ENCODE measurements around the gene PELI1. TPM values are rescaled to one million over a fixed set of nuclear protein-coding genes. Genes with fewer than 3 reads are reported as not detected.
"Not testable (repeated sequence)": the region's sequence is repeated elsewhere in the genome, so short reads cannot be mapped to it uniquely, and the experiment has no call there.

Gene PELI1
- total RNA-seq, 2 experiments from 2014 or later, result 29.8 to 39.2 TPM

DNA sequence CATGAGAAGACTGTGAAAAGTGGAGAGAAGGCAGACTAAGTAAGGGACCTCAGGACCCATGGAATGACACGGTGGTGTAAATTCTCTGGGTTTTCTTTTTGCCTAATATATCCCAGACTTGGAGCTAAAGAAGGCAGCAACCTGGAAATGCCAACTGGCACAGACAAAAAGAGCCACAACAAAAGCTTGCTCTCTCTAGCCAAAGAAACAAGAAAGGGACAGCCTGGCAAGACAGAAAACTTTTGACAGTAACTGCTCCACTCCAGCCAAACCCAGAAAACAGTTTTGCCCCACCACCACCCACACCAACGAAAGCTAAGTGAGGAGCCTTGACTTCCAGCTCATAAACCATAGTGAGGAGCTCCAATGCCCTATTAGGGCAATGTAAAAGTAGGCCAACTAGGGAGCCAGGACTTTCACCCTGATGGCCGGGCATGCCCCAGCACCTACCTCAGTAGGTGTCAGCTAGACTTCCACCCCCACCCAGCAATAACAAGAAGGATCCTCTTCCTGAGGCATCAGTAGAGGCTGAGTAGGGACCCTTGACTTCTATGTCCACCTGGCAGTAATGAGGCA is 35.5 kb downstream of the PELI1 start:
- intact Hi-C loops (cut with micrococcal nuclease), result loop anchor here (5.0 kb wide), 1 partner anchor 34 kb away; the partner anchor contains the start of gene PELI1
- POLR2A ChIA-PET, result interaction anchor here (0.7 kb wide), 1 partner anchor 45 kb away, joined by 3 read pairs; no protein-coding TSS in a partner anchor
- Mint-ChIP-seq H3K27me3 (no peaks in the 10 kb centered on the region), H3K27ac (peak overlapping the region; percentile 71), H3K36me3 (ENCODE audit: low read depth) (peaks cover 43% of the 10 kb centered on the region), H3K4me1 (ENCODE audit: low read depth) (peaks cover 83% of the 10 kb centered on the region), H3K4me3 (no peak overlapping the region), H3K9me3 (peaks cover 1% of the 10 kb centered on the region)
- peak; percentile 32 for ATAC-seq
- DNase-seq, result no peak
- CTCF ChIA-PET, result interaction anchor here (1.1 kb wide), 1 partner anchor 219 kb away, joined by 4 read pairs; no protein-coding TSS in a partner anchor
- TF ChIP-seq, protein P1, sequence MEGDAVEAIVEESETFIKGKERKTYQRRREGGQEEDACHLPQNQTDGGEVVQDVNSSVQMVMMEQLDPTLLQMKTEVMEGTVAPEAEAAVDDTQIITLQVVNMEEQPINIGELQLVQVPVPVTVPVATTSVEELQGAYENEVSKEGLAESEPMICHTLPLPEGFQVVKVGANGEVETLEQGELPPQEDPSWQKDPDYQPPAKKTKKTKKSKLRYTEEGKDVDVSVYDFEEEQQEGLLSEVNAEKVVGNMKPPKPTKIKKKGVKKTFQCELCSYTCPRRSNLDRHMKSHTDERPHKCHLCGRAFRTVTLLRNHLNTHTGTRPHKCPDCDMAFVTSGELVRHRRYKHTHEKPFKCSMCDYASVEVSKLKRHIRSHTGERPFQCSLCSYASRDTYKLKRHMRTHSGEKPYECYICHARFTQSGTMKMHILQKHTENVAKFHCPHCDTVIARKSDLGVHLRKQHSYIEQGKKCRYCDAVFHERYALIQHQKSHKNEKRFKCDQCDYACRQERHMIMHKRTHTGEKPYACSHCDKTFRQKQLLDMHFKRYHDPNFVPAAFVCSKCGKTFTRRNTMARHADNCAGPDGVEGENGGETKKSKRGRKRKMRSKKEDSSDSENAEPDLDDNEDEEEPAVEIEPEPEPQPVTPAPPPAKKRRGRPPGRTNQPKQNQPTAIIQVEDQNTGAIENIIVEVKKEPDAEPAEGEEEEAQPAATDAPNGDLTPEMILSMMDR (IDR thresholded peaks at IDR 0.05), result no peak

DNA sequence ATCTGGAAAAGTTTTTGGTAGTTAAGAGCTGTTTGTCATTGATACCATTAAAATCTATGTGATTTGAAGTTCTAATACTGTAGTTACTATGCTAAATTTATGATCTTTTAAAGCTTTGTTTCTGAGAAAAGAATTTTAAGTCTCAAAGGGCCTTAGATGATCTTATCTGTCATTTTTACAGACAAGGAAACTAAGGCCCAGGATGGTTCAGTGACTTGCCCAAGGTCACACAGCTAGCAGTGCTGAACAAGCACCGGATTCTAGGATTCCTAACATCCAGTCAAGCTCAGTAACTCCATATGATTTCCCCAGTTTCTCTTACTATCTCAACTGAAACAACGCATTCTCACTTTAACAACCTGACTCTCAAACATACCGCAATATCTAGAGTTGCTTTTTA is 37.7 kb downstream of the PELI1 start:
- peaks cover 1% of the 10 kb centered on the region for H3K9me3 Mint-ChIP-seq
- POLR2A ChIA-PET, result interaction anchor here (0.7 to 1.5 kb wide), 5 partner anchors 16 to 1750 kb away, joined by 3 to 4 read pairs (median 3); no protein-coding TSS in a partner anchor
- H3K27ac Mint-ChIP-seq, result no peak overlapping the region
- DNase-seq, result no peak
- no peak overlapping the region for H3K4me3 Mint-ChIP-seq
- H3K36me3 Mint-ChIP-seq (ENCODE audit: low read depth), result peaks cover 52% of the 10 kb centered on the region
- ATAC-seq, result no peak
- H3K27me3 Mint-ChIP-seq, result no peaks in the 10 kb centered on the region
- TF ChIP-seq, protein P1 (IDR thresholded peaks at IDR 0.05), result no peak
- intact Hi-C loops (cut with micrococcal nuclease), result loop anchor here (5.0 kb wide), 1 partner anchor 36 kb away; the partner anchor contains the start of gene PELI1
- H3K4me1 Mint-ChIP-seq (ENCODE audit: low read depth), result peaks cover 79% of the 10 kb centered on the region
- CTCF ChIA-PET, result interaction anchor here (0.8 to 2.1 kb wide), 7 partner anchors 29 to 224 kb away, joined by 3 to 7 read pairs (median 4); no protein-coding TSS in a partner anchor

DNA sequence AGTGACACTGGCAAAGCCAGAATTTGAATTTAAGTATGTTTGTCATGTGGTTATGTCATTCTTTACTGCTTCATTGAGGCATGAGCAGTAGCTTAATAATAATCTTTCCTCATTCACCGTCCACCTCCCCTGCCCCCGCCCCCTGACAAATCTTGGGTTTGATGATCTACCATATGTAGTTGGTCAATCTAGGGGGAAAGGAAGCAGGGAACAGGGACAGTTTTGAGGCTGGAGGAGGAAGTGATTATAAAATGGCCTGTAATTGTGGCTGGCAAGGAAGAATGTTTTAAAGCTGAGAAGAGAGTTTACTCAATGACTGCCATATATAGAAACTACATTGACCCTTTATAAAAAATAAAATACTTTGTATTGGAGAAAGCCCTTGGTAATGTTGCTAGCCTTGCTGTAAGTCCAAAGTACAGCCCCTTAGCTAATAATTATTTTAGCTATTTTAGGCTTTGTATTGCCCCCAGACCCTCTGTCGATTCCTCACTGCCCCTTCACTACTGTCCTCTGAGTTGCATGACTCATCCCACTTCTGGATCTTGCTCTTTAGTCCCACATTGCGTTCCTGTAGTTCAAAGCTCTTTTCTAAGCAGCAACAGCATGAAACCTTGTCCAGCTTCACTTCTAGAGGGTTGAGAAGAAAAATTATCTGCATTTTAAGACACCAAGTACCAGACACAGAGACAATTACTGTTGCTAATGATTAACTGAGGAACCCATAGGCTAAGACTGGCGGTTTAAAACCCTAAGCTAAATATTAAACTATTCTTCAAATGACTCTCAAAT is 38.4 kb downstream of the PELI1 start:
- DNase-seq (no peak), ATAC-seq (no peak)
- no peaks in the 10 kb centered on the region for H3K27me3 Mint-ChIP-seq
- intact Hi-C loops (cut with micrococcal nuclease), result loop anchor here (5.0 kb wide), 1 partner anchor 36 kb away; the partner anchor contains the start of gene PELI1
- ChIA-PET POLR2A (interaction anchor here (0.7 to 1.5 kb wide), 5 partner anchors 17 to 1749 kb away, joined by 3 to 4 read pairs (median 3); no protein-coding TSS in a partner anchor), CTCF (interaction anchor here (0.8 to 2.1 kb wide), 7 partner anchors 30 to 225 kb away, joined by 3 to 7 read pairs (median 4); no protein-coding TSS in a partner anchor)
- H3K9me3 Mint-ChIP-seq, result peaks cover 1% of the 10 kb centered on the region
- TF ChIP-seq, protein P1 (IDR thresholded peaks at IDR 0.05), result no peak
- no peak overlapping the region for H3K4me3 Mint-ChIP-seq
- H3K36me3 Mint-ChIP-seq (ENCODE audit: low read depth), result peaks cover 52% of the 10 kb centered on the region
- peak overlapping the region; percentile 49 for H3K27ac Mint-ChIP-seq
- H3K4me1 Mint-ChIP-seq (ENCODE audit: low read depth), result peaks cover 78% of the 10 kb centered on the region

DNA sequence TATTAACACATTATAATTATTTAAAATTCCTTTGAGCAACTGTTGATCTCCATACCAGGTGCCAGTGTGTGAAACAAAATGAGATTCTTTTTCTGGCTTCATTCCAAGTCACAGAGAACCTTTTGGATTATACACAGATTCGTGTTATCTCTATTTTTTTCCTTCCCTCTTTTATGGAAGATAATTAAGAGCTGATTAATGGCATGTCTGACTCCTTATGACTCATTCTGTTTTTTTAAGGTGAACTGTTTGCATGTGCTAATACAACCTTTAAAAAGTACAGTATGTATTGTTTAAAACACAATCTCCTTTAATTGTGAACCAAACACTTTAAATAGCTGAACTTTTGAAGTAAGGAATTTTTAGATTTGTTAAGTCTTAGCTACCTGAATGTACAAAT is 39.3 kb downstream of the PELI1 start:
- intact Hi-C loops (cut with micrococcal nuclease), result loop anchor here (5.0 kb wide), 2 partner anchors 37 to 68 kb away; partner anchors contain the start of gene PELI1
- TF ChIP-seq, protein P1 (IDR thresholded peaks at IDR 0.05), result no peak
- peaks cover 1% of the 10 kb centered on the region for H3K9me3 Mint-ChIP-seq
- ATAC-seq, result no peak
- peaks cover 54% of the 10 kb centered on the region for H3K36me3 Mint-ChIP-seq (ENCODE audit: low read depth)
- DNase-seq, result no peak
- peaks cover 76% of the 10 kb centered on the region for H3K4me1 Mint-ChIP-seq (ENCODE audit: low read depth)
- no peaks in the 10 kb centered on the region for H3K27me3 Mint-ChIP-seq
- no peak overlapping the region for H3K27ac Mint-ChIP-seq
- ChIA-PET CTCF (interaction anchor here (1.7 to 2.1 kb wide), 3 partner anchors 55 to 223 kb away, joined by 4 to 7 read pairs (median 7); no protein-coding TSS in a partner anchor), POLR2A (interaction anchor here (0.6 kb wide), 2 partner anchors 39 to 100 kb away, joined by 3 read pairs; no protein-coding TSS in a partner anchor)
- no peak overlapping the region for H3K4me3 Mint-ChIP-seq

DNA sequence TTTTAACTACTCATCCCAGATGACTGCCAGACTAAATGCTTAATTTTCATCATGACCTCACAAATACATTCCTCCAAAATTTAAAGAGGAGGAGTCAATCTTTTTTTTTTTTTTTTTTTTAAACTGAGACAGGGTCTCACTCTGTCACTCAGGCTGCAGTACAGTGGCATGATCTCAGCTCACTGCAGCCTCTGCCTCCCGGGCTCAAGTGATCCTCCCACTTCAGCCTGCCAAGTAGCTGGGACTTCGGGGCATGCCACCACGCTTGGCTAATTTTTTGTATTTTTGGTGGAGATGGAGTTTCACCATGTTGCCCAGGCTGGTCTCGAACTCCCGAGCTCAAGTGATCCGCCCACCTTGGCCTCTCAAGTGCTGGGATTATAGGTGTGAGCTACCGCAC is 41.5 kb downstream of the PELI1 start:
- ChIA-PET POLR2A (interaction anchor here (0.7 to 1.6 kb wide), 4 partner anchors 9 to 39 kb away, joined by 3 to 4 read pairs (median 4); no protein-coding TSS in a partner anchor), CTCF (interaction anchor here (0.8 to 1.1 kb wide), 3 partner anchors 9 to 121 kb away, joined by 3 read pairs; no protein-coding TSS in a partner anchor)
- intact Hi-C loops (cut with micrococcal nuclease), result loop anchor here (5.0 kb wide), 1 partner anchor 65 kb away; no protein-coding TSS in a partner anchor
- H3K4me3 Mint-ChIP-seq, H3K27me3 Mint-ChIP-seq, DNase-seq, H3K9me3 Mint-ChIP-seq, ATAC-seq: not testable (repeated sequence)
- peaks cover 58% of the 10 kb centered on the region for H3K36me3 Mint-ChIP-seq (ENCODE audit: low read depth)
- H3K27ac Mint-ChIP-seq, result peak overlapping the region; percentile 23
- peaks cover 67% of the 10 kb centered on the region for H3K4me1 Mint-ChIP-seq (ENCODE audit: low read depth)

Measured in activated CD8-positive, alpha-beta T cell treated with anti-CD3 and anti-CD28 coated beads for 36 hours (primary cell).